ENCODE data around the gene CDH13.

Gene CDH13

GRCh38 chr16:82792693-82793092 lies 165.9 kb downstream of the CDH13 start:
- DNase-seq, result no peak

GRCh38 chr16:82793528-82794245 lies 166.9 kb downstream of the CDH13 start:
- DNase-seq, result no peak

GRCh38 chr16:82796047-82796446 lies 169.3 kb downstream of the CDH13 start:
- no peak for DNase-seq

- no peak for DNase-seq
Measured at GRCh38 chr16:82801361-82801760, 174.6 kb downstream of the CDH13 start.

- DNase-seq, result no peak
Measured at GRCh38 chr16:82805866-82806265, 179.1 kb downstream of the CDH13 start.

- DNase-seq, result no peak
Measured at GRCh38 chr16:82807311-82807710, 180.5 kb downstream of the CDH13 start.

- DNase-seq, result no peak
Measured at GRCh38 chr16:82808036-82808435, 181.3 kb downstream of the CDH13 start.

- no peak for DNase-seq
Measured at GRCh38 chr16:82810077-82810476, 183.3 kb downstream of the CDH13 start.

GRCh38 chr16:82814059-82814458 lies 187.3 kb downstream of the CDH13 start:
- no peak for DNase-seq

- no peak for DNase-seq
Measured at GRCh38 chr16:82819286-82819685, 192.5 kb downstream of the CDH13 start.

GRCh38 chr16:82820855-82821254 lies 194.1 kb downstream of the CDH13 start:
- DNase-seq, result no peak

- DNase-seq, result no peak
Measured at GRCh38 chr16:82824408-82824807, 197.6 kb downstream of the CDH13 start.

GRCh38 chr16:82829301-82829700 lies 202.5 kb downstream of the CDH13 start:
- no peak for DNase-seq

- no peak for DNase-seq
Measured at GRCh38 chr16:82830944-82831343, 204.2 kb downstream of the CDH13 start.

- peak; percentile 85 for DNase-seq
Measured at GRCh38 chr16:82832821-82833220, 206.1 kb downstream of the CDH13 start.

- DNase-seq, result peak; percentile 28
Measured at GRCh38 chr16:82833378-82833993, 206.7 kb downstream of the CDH13 start.

- no peak for DNase-seq
Measured at GRCh38 chr16:82834151-82834815, 207.5 kb downstream of the CDH13 start.

GRCh38 chr16:82835487-82836155 lies 208.9 kb downstream of the CDH13 start:
- DNase-seq, result peak; percentile 93

- DNase-seq, result no peak
Measured at GRCh38 chr16:82841108-82841507, 214.3 kb downstream of the CDH13 start.

- DNase-seq, result no peak
Measured at GRCh38 chr16:82843606-82844271, 217.0 kb downstream of the CDH13 start.

- no peak for DNase-seq
Measured at GRCh38 chr16:82845116-82845515, 218.3 kb downstream of the CDH13 start.

GRCh38 chr16:82846806-82847205 lies 220.0 kb downstream of the CDH13 start:
- DNase-seq, result peak; percentile 29

GRCh38 chr16:82848013-82848412 lies 221.2 kb downstream of the CDH13 start:
- no peak for DNase-seq
